ENCODE measurements around the gene ARFRP1. TPM values are rescaled to one million over a fixed set of nuclear protein-coding genes. Genes with fewer than 3 reads are reported as not detected.

ARFRP1 gene
- total RNA-seq, 1 experiment from 2014 or later = 65.4 TPM

GRCh38 chr20:63678667-63679465, 28.9 kb downstream of the ARFRP1 start:
- TF ChIP-seq CTCF (IDR thresholded peaks at IDR 0.05; ENCODE audit: unreplicated experiment) = no peak
- Mint-ChIP-seq H3K27me3 (ENCODE audit: insufficient read depth, unreplicated experiment) (no peaks in the 10 kb centered on the region), H3K27ac (ENCODE audit: low read depth, unreplicated experiment) (no peak overlapping the region), H3K36me3 (ENCODE audit: insufficient read depth, unreplicated experiment) (peaks cover 20% of the 10 kb centered on the region), H3K4me3 (ENCODE audit: unreplicated experiment) (no peak overlapping the region), H3K9me3 (ENCODE audit: unreplicated experiment) (no peaks in the 10 kb centered on the region), H3K4me1 (ENCODE audit: insufficient read depth, unreplicated experiment) (peaks cover 6% of the 10 kb centered on the region)
- intact Hi-C loops (cut with micrococcal nuclease) = no loop called here
- ChIA-PET POLR2A (interaction anchor here (0.5 to 4.9 kb wide), 3 partner anchors 11 to 20 kb away, joined by 3 to 48 read pairs (median 3); partner anchors contain the start of gene RTEL1), CTCF (interaction anchor here (0.6 kb wide), 1 partner anchor 208 kb away, joined by 3 read pairs; no protein-coding TSS in a partner anchor)
- no peak for DNase-seq (ENCODE audit: unreplicated experiment)
- BruUV-seq (replicated peaks) = no TSS peak

- TF ChIP-seq CTCF (IDR thresholded peaks at IDR 0.05; ENCODE audit: unreplicated experiment) = no peak
- Mint-ChIP-seq H3K27me3 (ENCODE audit: insufficient read depth, unreplicated experiment) (no peaks in the 10 kb centered on the region), H3K27ac (ENCODE audit: low read depth, unreplicated experiment) (no peak overlapping the region), H3K4me1 (ENCODE audit: insufficient read depth, unreplicated experiment) (peaks cover 6% of the 10 kb centered on the region), H3K4me3 (ENCODE audit: unreplicated experiment) (no peak overlapping the region), H3K9me3 (ENCODE audit: unreplicated experiment) (no peaks in the 10 kb centered on the region), H3K36me3 (ENCODE audit: insufficient read depth, unreplicated experiment) (peaks cover 16% of the 10 kb centered on the region)
- ChIA-PET CTCF (interaction anchor here (0.6 kb wide), 1 partner anchor 209 kb away, joined by 3 read pairs; no protein-coding TSS in a partner anchor), POLR2A (interaction anchor here (0.8 kb wide), 1 partner anchor 20 kb away, joined by 3 read pairs; the partner anchor contains the start of gene RTEL1)
- intact Hi-C loops (cut with micrococcal nuclease) = no loop called here
- BruUV-seq (replicated peaks) = no TSS peak
- DNase-seq (ENCODE audit: unreplicated experiment) = no peak
Measured at GRCh38 chr20:63678071-63678470, 29.7 kb downstream of the ARFRP1 start.

GRCh38 chr20:63675681-63676368, 32.0 kb downstream of the ARFRP1 start:
- H3K4me3 Mint-ChIP-seq (ENCODE audit: unreplicated experiment) = no peak overlapping the region
- H3K9me3 Mint-ChIP-seq (ENCODE audit: unreplicated experiment) = no peaks in the 10 kb centered on the region
- TF ChIP-seq CTCF (IDR thresholded peaks at IDR 0.05; ENCODE audit: unreplicated experiment) = no peak
- CTCF ChIA-PET = interaction anchor here (0.6 kb wide), 1 partner anchor 89 kb away, joined by 4 read pairs; no protein-coding TSS in a partner anchor
- peaks cover 11% of the 10 kb centered on the region for H3K36me3 Mint-ChIP-seq (ENCODE audit: insufficient read depth, unreplicated experiment)
- no peaks in the 10 kb centered on the region for H3K4me1 Mint-ChIP-seq (ENCODE audit: insufficient read depth, unreplicated experiment)
- H3K27me3 Mint-ChIP-seq (ENCODE audit: insufficient read depth, unreplicated experiment) = no peaks in the 10 kb centered on the region
- no TSS peak for BruUV-seq (replicated peaks)
- intact Hi-C loops (cut with micrococcal nuclease) = no loop called here
- no peak overlapping the region for H3K27ac Mint-ChIP-seq (ENCODE audit: low read depth, unreplicated experiment)
- DNase-seq (ENCODE audit: unreplicated experiment) = no peak
- POLR2A ChIA-PET = no interaction called here

- CTCF ChIA-PET = no interaction called here
- H3K36me3 Mint-ChIP-seq (ENCODE audit: insufficient read depth, unreplicated experiment) = peaks cover 17% of the 10 kb centered on the region
- intact Hi-C loops (cut with micrococcal nuclease) = no loop called here
- no peak for TF ChIP-seq CTCF (IDR thresholded peaks at IDR 0.05; ENCODE audit: unreplicated experiment)
- H3K4me3 Mint-ChIP-seq (ENCODE audit: unreplicated experiment) = no peak overlapping the region
- no peaks in the 10 kb centered on the region for H3K4me1 Mint-ChIP-seq (ENCODE audit: insufficient read depth, unreplicated experiment)
- no peaks in the 10 kb centered on the region for H3K9me3 Mint-ChIP-seq (ENCODE audit: unreplicated experiment)
- POLR2A ChIA-PET = interaction anchor here (0.6 kb wide), 1 partner anchor 186 kb away, joined by 3 read pairs; no protein-coding TSS in a partner anchor
- no TSS peak for BruUV-seq (replicated peaks)
- no peak for DNase-seq (ENCODE audit: unreplicated experiment)
- H3K27ac Mint-ChIP-seq (ENCODE audit: low read depth, unreplicated experiment) = no peak overlapping the region
- no peaks in the 10 kb centered on the region for H3K27me3 Mint-ChIP-seq (ENCODE audit: insufficient read depth, unreplicated experiment)
Measured at GRCh38 chr20:63673951-63674350, 33.8 kb downstream of the ARFRP1 start.

All from MCF 10A (cell line).